ENCODE measurements around the gene TMEM41A.

Gene TMEM41A

GRCh38 chr3:185498503-185499396 lies at the start of gene TMEM41A:
Gene TMEM41A, minus strand, starts transcription at chr3:185499035. Its CDS starts 74 bp downstream, at chr3:185498961.
- peak; percentile 87 for DNase-seq

- no peak for DNase-seq
These were observed 41.9 kb upstream of the TMEM41A start for GRCh38 chr3:185540695-185541094.

- no peak for DNase-seq
These were observed 41.1 kb upstream of the TMEM41A start for GRCh38 chr3:185539934-185540333.

GRCh38 chr3:185537369-185537970 lies 38.6 kb upstream of the TMEM41A start:
- DNase-seq, result peak; percentile 74

GRCh38 chr3:185534511-185534910 lies 35.7 kb upstream of the TMEM41A start:
- DNase-seq, result no peak

GRCh38 chr3:185532901-185533300 lies 34.1 kb upstream of the TMEM41A start:
- DNase-seq, result no peak

- DNase-seq, result no peak
These were observed 32.0 kb upstream of the TMEM41A start for GRCh38 chr3:185530856-185531255.

- no peak for DNase-seq
These were observed 29.7 kb upstream of the TMEM41A start for GRCh38 chr3:185528532-185528931.

- no peak for DNase-seq
These were observed 28.5 kb upstream of the TMEM41A start for GRCh38 chr3:185527364-185527763.

GRCh38 chr3:185526349-185526951 lies 27.6 kb upstream of the TMEM41A start:
- DNase-seq, result no peak

GRCh38 chr3:185521349-185522138 lies 22.7 kb upstream of the TMEM41A start:
- no peak for DNase-seq

- no peak for DNase-seq
These were observed 20.2 kb upstream of the TMEM41A start for GRCh38 chr3:185519021-185519420.

GRCh38 chr3:185517387-185518130 lies 18.7 kb upstream of the TMEM41A start:
- DNase-seq, result no peak

GRCh38 chr3:185511711-185512110 lies 12.9 kb upstream of the TMEM41A start:
- no peak for DNase-seq

- no peak for DNase-seq
These were observed 9.6 kb upstream of the TMEM41A start for GRCh38 chr3:185508335-185508991.

- no peak for DNase-seq
These were observed 9.0 kb upstream of the TMEM41A start for GRCh38 chr3:185507883-185508282.

GRCh38 chr3:185504636-185505035 lies 5.8 kb upstream of the TMEM41A start:
- DNase-seq, result no peak

- no peak for DNase-seq
These were observed 4.7 kb upstream of the TMEM41A start for GRCh38 chr3:185503521-185503920.

- no peak for DNase-seq
These were observed 4.2 kb upstream of the TMEM41A start for GRCh38 chr3:185502987-185503386.

GRCh38 chr3:185490241-185490640 lies 8.6 kb downstream of the TMEM41A start:
- DNase-seq, result no peak

GRCh38 chr3:185489462-185489861 lies 9.4 kb downstream of the TMEM41A start:
- no peak for DNase-seq

- DNase-seq, result no peak
These were observed 10.4 kb downstream of the TMEM41A start for GRCh38 chr3:185488465-185488864.

Data from fibroblast of skin of right quadriceps (primary cell).